HepG2 (cell line): ENCODE data around the gene ADGRB3. TPM values are rescaled to one million over a fixed set of nuclear protein-coding genes. Genes with fewer than 3 reads are reported as not detected.
A peak's percentile ranks its signal among the peaks of the same experiment; 100 is the strongest.

Experiments
- ATAC-seq: fragments of 200-7000 bp; cut with Tn5 transposase; 3 replicates; pipeline ENCODE4 v1.9.1; 2020; ENCODE audit warnings: mild to moderate bottlenecking, moderate library complexity
- BruUV-seq: library from RNA; stranded (reverse); fragments of 400-500 nt; replicated peaks from 2 replicates; lab custom pipeline; 2021; lab: Mats Ljungman, UMichigan
- CTCF ChIA-PET: fragments of 300-600 bp; formaldehyde crosslinking; extraction: SDS; loops from one replicate; lab custom pipeline; 2021; ENCODE audit warnings: low total read pairs, inconsistent platforms, low intra/inter-chr PET ratio; lab: Yijun Ruan, JAX
- POLR2A ChIA-PET: fragments of 350-600 bp; sonication (Branson Sonifier 250); formaldehyde crosslinking; loops from one replicate; lab custom pipeline; 2020; ENCODE audit warnings: antibody characterized with exemption, inconsistent platforms; lab: Yijun Ruan, JAX
- DNase-seq: peaks from one replicate; pipeline ENCODE4 v3.0.0-alpha.2; 2015; ENCODE audit warnings: low spot score
- FAIRE-seq: peaks from 3 replicates; lab custom pipeline; 2011; peaks lifted over from hg19 to GRCh38; lab: Jason Lieb, UNC
- H2AFZ ChIP-seq: one replicate; pipeline ENCODE4 v1.6.1; 2011; ENCODE audit warnings: low read length, inconsistent platforms
- H3K27ac ChIP-seq: fragments of 300-600 bp; 3 replicates; pipeline ENCODE4 v1.8.0; 2011; ENCODE audit warnings: mixed run types, mild to moderate bottlenecking, mixed read lengths, low read length, inconsistent platforms; ENCODE audit not compliant: insufficient read depth; ENCODE audit errors: extremely low read length
- H3K27me3 ChIP-seq, 2 experiments: fragments of 200-600 bp in 1 of 2; 2 replicates in 1 of 2; 3 replicates in 1 of 2; pipeline versions ENCODE4 v1.6.0 to v1.8.0; 2011; ENCODE audit warnings: low read length in 2 of 2, mild to moderate bottlenecking in 2 of 2, moderate library complexity in 2 of 2, inconsistent platforms in 1 of 2; ENCODE audit not compliant: insufficient read depth in 2 of 2, control insufficient read depth in 1 of 2
- H3K36me3 ChIP-seq, 2 experiments: fragments of 200-600 bp in 1 of 2; replicated peaks in 1 of 2; 2 replicates in 1 of 2; 3 replicates in 1 of 2; pipeline versions ENCODE4 v1.5.1 to v1.8.0; 2011; ENCODE audit warnings: low read length in 2 of 2, inconsistent platforms in 1 of 2; ENCODE audit not compliant: insufficient read depth in 2 of 2, control insufficient read depth in 1 of 2
- H3K4me1 ChIP-seq: 2 replicates; pipeline ENCODE4 v1.5.1; 2012; ENCODE audit warnings: low read length, inconsistent platforms; ENCODE audit not compliant: insufficient read depth
- H3K4me2 ChIP-seq: 2 replicates; pipeline ENCODE4 v1.6.0; 2011; ENCODE audit warnings: low read depth, low read length, inconsistent platforms
- H3K4me3 ChIP-seq, 3 experiments: fragments of 200-600 bp in 1 of 3; sonication (generic), shearing (Covaris generic) in 1 of 3; replicated peaks in 1 of 3; 2 replicates each; pipeline ENCODE4 v1.5.1; 2011 to 2016; ENCODE audit warnings: low read length in 3 of 3, inconsistent platforms in 2 of 3, low read depth in 2 of 3, mild to moderate bottlenecking in 2 of 3, control low read depth in 1 of 3, mixed read lengths in 1 of 3; ENCODE audit not compliant: insufficient read depth in 1 of 3
- H3K79me2 ChIP-seq: one replicate; pipeline ENCODE4 v1.6.1; 2011; ENCODE audit warnings: low read length, inconsistent platforms; ENCODE audit not compliant: insufficient read depth
- H3K9ac ChIP-seq: 2 replicates; pipeline ENCODE4 v1.6.0; 2011; ENCODE audit warnings: mild to moderate bottlenecking, low read depth, low read length, inconsistent platforms; ENCODE audit not compliant: insufficient read depth
- H3K9me3 ChIP-seq: 2 replicates; pipeline ENCODE4 v1.5.1; 2012; ENCODE audit warnings: mild to moderate bottlenecking, low read length
- H4K20me1 ChIP-seq: 2 replicates; pipeline ENCODE4 v1.6.0; 2011; ENCODE audit warnings: inconsistent platforms, mild to moderate bottlenecking, low read length, moderate library complexity; ENCODE audit not compliant: insufficient read depth
- CEBPB ChIP-seq: IDR thresholded peaks from 2 replicates; pipeline ENCODE4 v1.6.1; 2011; ENCODE audit warnings: low read depth, low read length, improper control_type of control experiment, borderline replicate concordance
- FOSL1 ChIP-seq: sonication (generic); formaldehyde crosslinking; IDR thresholded peaks from 2 replicates; pipeline ENCODE4 v1.9.0; 2021; ENCODE audit warnings: missing genetic modification reagents, borderline replicate concordance
- FOXA1 ChIP-seq, 2 experiments: fragments of 450-650 bp in 1 of 2; sonication (generic) in 1 of 2; formaldehyde crosslinking in 1 of 2; IDR thresholded peaks; 2 replicates each; pipeline versions ENCODE4 v1.4.0 to v1.6.1; 2016 to 2020; ENCODE audit warnings: missing genetic modification reagents in 1 of 2
- LCORL ChIP-seq, 2 experiments: fragments of 450-650 bp in 1 of 2; sonication (generic) in 1 of 2; formaldehyde crosslinking in 1 of 2; IDR thresholded peaks; 2 replicates each; pipeline versions ENCODE4 v1.5.0 to v1.6.1; 2017 to 2020; ENCODE audit warnings: antibody characterized with exemption in 1 of 2, missing genetic modification reagents in 1 of 2
- NFIC ChIP-seq: IDR thresholded peaks from 2 replicates; pipeline ENCODE4 v1.6.1; 2012; ENCODE audit warnings: mild to moderate bottlenecking, low read length, inconsistent platforms
- SCMH1 ChIP-seq: sonication (generic); formaldehyde crosslinking; IDR thresholded peaks from 2 replicates; pipeline ENCODE4 v1.9.0; 2021; ENCODE audit warnings: missing genetic modification reagents, mild to moderate bottlenecking, borderline replicate concordance
- SMARCC2 ChIP-seq: fragments of 450-650 bp; IDR thresholded peaks from 2 replicates; pipeline ENCODE4 v1.6.1; 2017; ENCODE audit warnings: antibody characterized with exemption, mild to moderate bottlenecking
- ZNF543 ChIP-seq: sonication (generic); formaldehyde crosslinking; IDR thresholded peaks from 2 replicates; pipeline ENCODE4 v1.4.0; 2020; ENCODE audit warnings: mild to moderate bottlenecking, missing genetic modification reagents
- WGBS: methylation state at CpG from one replicate; pipeline ENCODE4 v1.1.6; 2017; ENCODE audit warnings: low lambda C conversion rate; 5-methylcytosine and 5-hydroxymethylcytosine counted together
- in situ Hi-C: cut with HindIII; loops from 2 replicates; pipeline ENCODE4 v1.10.0; 2017; ENCODE audit warnings: low pct_unique_long_range_greater_than_20kb; ENCODE audit not compliant: extremely low pct_ligation_motif_present
- intact Hi-C: fragments of 100-400 bp; cut with micrococcal nuclease; formaldehyde crosslinking; loops from one replicate; pipeline ENCODE4 v1.10.0; 2022; ENCODE audit not compliant: unreplicated experiment
- polyA plus RNA-seq, 8 experiments: library from polyadenylated mRNA; depleted of rRNA in 3 of 8; stranded (reverse) in 7 of 8; unstranded in 1 of 8; fragments of >200 nt; fragmentation: Illumina TruSeq in 4 of 8; extraction: Trizol in 4 of 8; gene quantifications; 2 replicates each; pipeline versions ENCODE4 v1.2.1 to v1.2.3, GENCODE V29; 2011 to 2016; ENCODE audit warnings: low read depth in 4 of 8, missing spikeins in 1 of 8, mixed read lengths in 1 of 8; ENCODE audit not compliant: insufficient read depth in 1 of 8
- total RNA-seq, 5 experiments: library from RNA; depleted of rRNA; stranded (reverse); fragments of >200 nt; fragmentation: Illumina TruSeq; extraction: Trizol; gene quantifications; 2 replicates each; pipeline ENCODE4 v1.2.3, GENCODE V29; 2016; ENCODE audit warnings: low read depth in 1 of 5
- TF ChIP-seq, protein P1 (sequence below): sonication (generic); formaldehyde crosslinking; conservative IDR thresholded peaks from 2 replicates; pipeline ENCODE4 v1.8.0; 2022; ENCODE audit warnings: mild to moderate bottlenecking, moderate library complexity, missing genetic modification reagents

The ADGRB3 gene
- total and polyA plus RNA-seq, 2 of the 13 experiments (the other 11 are each of a cell fraction or from before 2014, with no cell fraction given): not detected

GRCh38 chr6:68941345-68941744 lies 306.3 kb downstream of the ADGRB3 start:
- Histone ChIP-seq H3K9ac (no peak overlapping the region), H3K27ac (no peak overlapping the region), H3K4me1 (no peaks in the 10 kb centered on the region), H2AFZ (no peak overlapping the region), H3K4me3 (no peak overlapping the region), H3K27me3 (no peaks in the 10 kb centered on the region), H4K20me1 (no peaks in the 10 kb centered on the region), H3K9me3 (no peaks in the 10 kb centered on the region), H3K36me3 (no peaks in the 10 kb centered on the region), H3K4me2 (no peak overlapping the region), H3K79me2 (no peaks in the 10 kb centered on the region)
- 51% methylated on average over 2 of the region's 2 CpGs for WGBS
- DNase-seq: no peak
- no peak for ATAC-seq
- in situ Hi-C loops (no loop called here), intact Hi-C loops (no loop called here)
- no peak for FAIRE-seq
- CTCF ChIA-PET: no interaction called here
- no peak for TF ChIP-seq SMARCC2
- TF ChIP-seq, protein P1, sequence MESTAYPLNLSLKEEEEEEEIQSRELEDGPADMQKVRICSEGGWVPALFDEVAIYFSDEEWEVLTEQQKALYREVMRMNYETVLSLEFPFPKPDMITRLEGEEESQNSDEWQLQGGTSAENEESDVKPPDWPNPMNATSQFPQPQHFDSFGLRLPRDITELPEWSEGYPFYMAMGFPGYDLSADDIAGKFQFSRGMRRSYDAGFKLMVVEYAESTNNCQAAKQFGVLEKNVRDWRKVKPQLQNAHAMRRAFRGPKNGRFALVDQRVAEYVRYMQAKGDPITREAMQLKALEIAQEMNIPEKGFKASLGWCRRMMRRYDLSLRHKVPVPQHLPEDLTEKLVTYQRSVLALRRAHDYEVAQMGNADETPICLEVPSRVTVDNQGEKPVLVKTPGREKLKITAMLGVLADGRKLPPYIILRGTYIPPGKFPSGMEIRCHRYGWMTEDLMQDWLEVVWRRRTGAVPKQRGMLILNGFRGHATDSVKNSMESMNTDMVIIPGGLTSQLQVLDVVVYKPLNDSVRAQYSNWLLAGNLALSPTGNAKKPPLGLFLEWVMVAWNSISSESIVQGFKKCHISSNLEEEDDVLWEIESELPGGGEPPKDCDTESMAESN: no peak
- no peak for TF ChIP-seq LCORL (IDR thresholded peaks at IDR 0.05)
- no peak for TF ChIP-seq LCORL (CRISPR knock-in tag; IDR thresholded peaks at IDR 0.05)
- TF ChIP-seq FOXA1 (IDR thresholded peaks at IDR 0.05): no peak
- TF ChIP-seq FOXA1 (CRISPR knock-in tag; IDR thresholded peaks at IDR 0.05): no peak
- no peak for TF ChIP-seq SCMH1
- TF ChIP-seq CEBPB: peak; percentile 20; the same call in 1 of the 2 replicates
- TF ChIP-seq ZNF543: no peak
- no peak for TF ChIP-seq FOSL1 (CRISPR knock-in tag)
- TF ChIP-seq NFIC: no peak
- POLR2A ChIA-PET: no interaction called here
- BruUV-seq: no TSS peak
